ENCODE results near the gene PAPPA. TPM values are rescaled to one million over a fixed set of nuclear protein-coding genes. Genes with fewer than 3 reads are reported as not detected.
A peak's percentile ranks its signal among the peaks of the same experiment; 100 is the strongest.

Gene PAPPA
- total and polyA plus RNA-seq, 2 of the 8 experiments (the other 6 are each of a cell fraction or from before 2014, with no cell fraction given), result 0.18 to 0.63 TPM

GRCh38 chr9:116154334-116154975 lies 864 bp downstream of the PAPPA start (continued):
- TF ChIP-seq CHD7 (IDR thresholded peaks at IDR 0.05; ENCODE audit: insufficient replicate concordance, low read length), result no peak
- no peak for TF ChIP-seq USF2 (IDR thresholded peaks at IDR 0.05; ENCODE audit: low read length)
- TF ChIP-seq POLR2AphosphoS5 (IDR thresholded peaks at IDR 0.05; ENCODE audit: low read depth, low read length), result no peak
- TF ChIP-seq POU5F1 (IDR thresholded peaks at IDR 0.05; ENCODE audit: low read depth, low read length), result no peak
- TF ChIP-seq KDM1A (IDR thresholded peaks at IDR 0.05; ENCODE audit: borderline replicate concordance, low read length), result peak; percentile 98
- no peak for TF ChIP-seq TAF7 (optimal IDR thresholded peaks at IDR 0.05; ENCODE audit: borderline replicate concordance, low read depth, low read length)
- TF ChIP-seq KDM5A (IDR thresholded peaks at IDR 0.05; ENCODE audit: low read length), result no peak
- no peak for TF ChIP-seq POLR2A (IDR thresholded peaks at IDR 0.05; ENCODE audit: control extremely low read depth in 1 of 2, low read depth in 2 of 2, low read length in 2 of 2)
- peak in 1 of 2 experiments; percentile 96; a peak in 1 of 4 replicates for TF ChIP-seq HDAC2 (IDR thresholded peaks at IDR 0.05; ENCODE audit: borderline replicate concordance in 1 of 2, low read depth in 2 of 2, low read length in 2 of 2)
- no peak for TF ChIP-seq CHD2 (IDR thresholded peaks at IDR 0.05; ENCODE audit: low read length)

Data from H1 (cell line).